Measurements from ENCODE around the gene PADI1. TPM values are rescaled to one million over a fixed set of nuclear protein-coding genes. Genes with fewer than 3 reads are reported as not detected.

The PADI1 gene
- total and polyA plus RNA-seq, 12 donors, result 0.06 to 0.10 (median 0.08) TPM; not detected in 9

DNA sequence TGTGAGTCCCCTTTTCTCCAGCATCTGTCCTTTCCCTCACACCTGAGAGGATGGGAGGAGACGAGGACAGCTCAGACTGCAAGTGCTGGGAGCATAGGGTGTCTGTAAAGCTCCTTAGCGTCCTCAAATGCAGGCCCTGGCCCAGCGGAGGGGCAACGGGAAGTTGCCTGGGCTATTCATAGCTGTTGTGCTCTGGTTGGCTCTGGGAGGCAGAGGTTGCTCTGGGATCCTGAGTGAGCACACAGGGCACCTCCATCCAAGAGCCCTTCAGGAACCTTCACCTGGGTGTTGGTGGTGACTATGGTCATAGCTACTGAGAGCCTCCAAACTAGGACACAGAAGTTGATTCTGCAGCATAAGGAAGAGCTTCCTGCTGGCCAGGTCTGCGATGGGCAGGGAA, 2.6 kb downstream of the PADI1 start:
- WGBS, 4 donors, result 70 to 84% (median 74%) methylated on average over 2 to 5 of the region's 5 CpGs
- H3K4me1 ChIP-seq (replicated peaks in 1 of 2), result no peaks in the 10 kb centered on the region
- no peaks in the 10 kb centered on the region for H3K9me3 ChIP-seq (replicated peaks in 1 of 3)
- intact Hi-C loops (cut with DNase I), result no loop called here
- peaks cover 7% of the 10 kb centered on the region for H3K27me3 ChIP-seq
- H3K4me3 ChIP-seq, result no peak overlapping the region
- peak in 1 of 7 donors; percentile 11 for DNase-seq
- H3K27ac ChIP-seq, result no peak overlapping the region
- TF ChIP-seq, protein P1, sequence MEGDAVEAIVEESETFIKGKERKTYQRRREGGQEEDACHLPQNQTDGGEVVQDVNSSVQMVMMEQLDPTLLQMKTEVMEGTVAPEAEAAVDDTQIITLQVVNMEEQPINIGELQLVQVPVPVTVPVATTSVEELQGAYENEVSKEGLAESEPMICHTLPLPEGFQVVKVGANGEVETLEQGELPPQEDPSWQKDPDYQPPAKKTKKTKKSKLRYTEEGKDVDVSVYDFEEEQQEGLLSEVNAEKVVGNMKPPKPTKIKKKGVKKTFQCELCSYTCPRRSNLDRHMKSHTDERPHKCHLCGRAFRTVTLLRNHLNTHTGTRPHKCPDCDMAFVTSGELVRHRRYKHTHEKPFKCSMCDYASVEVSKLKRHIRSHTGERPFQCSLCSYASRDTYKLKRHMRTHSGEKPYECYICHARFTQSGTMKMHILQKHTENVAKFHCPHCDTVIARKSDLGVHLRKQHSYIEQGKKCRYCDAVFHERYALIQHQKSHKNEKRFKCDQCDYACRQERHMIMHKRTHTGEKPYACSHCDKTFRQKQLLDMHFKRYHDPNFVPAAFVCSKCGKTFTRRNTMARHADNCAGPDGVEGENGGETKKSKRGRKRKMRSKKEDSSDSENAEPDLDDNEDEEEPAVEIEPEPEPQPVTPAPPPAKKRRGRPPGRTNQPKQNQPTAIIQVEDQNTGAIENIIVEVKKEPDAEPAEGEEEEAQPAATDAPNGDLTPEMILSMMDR (IDR thresholded peaks at IDR 0.05), result no peak
- TF ChIP-seq POLR2A (IDR thresholded peaks at IDR 0.05), result no peak
- H3K36me3 ChIP-seq (replicated peaks in 1 of 2), result no peaks in the 10 kb centered on the region

DNA sequence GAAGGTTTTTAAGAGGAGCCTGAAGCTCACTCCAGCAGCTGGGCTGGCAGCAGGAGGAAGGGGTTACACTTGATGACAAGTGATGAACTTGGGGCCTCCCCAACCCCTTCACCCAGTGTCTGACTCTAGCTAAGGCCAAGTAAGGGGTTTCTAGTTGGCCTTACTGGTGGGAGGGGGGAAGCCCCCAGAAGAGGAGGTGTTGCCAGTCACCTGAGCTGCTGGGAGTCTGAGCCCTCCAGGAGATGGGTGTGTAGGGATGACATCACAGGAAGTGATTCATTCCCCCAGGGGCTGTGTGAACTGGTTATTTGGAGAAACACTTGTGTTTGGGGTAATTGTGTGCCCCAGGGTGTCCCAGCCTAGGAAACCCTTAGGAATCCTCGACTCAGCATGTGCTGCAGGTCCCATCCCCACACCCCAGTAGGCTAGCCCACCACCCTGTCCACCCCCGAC, 3.1 kb downstream of the PADI1 start:
- intact Hi-C loops (cut with DNase I), result no loop called here
- H3K4me1 ChIP-seq (replicated peaks in 1 of 2), result no peaks in the 10 kb centered on the region
- WGBS, 4 donors, result 25 to 75% (median 53%) methylated on average over 1 to 2 of the region's 2 CpGs; no CpG with 5 or more reads in 1 of the 4 donors
- no peak for TF ChIP-seq POLR2A (IDR thresholded peaks at IDR 0.05)
- TF ChIP-seq, protein P1 (IDR thresholded peaks at IDR 0.05), result no peak
- peaks cover 7% of the 10 kb centered on the region for H3K27me3 ChIP-seq
- H3K36me3 ChIP-seq (replicated peaks in 1 of 2), result no peaks in the 10 kb centered on the region
- no peak for DNase-seq
- H3K27ac ChIP-seq, result no peak overlapping the region
- H3K4me3 ChIP-seq, result no peak overlapping the region
- no peaks in the 10 kb centered on the region for H3K9me3 ChIP-seq (replicated peaks in 1 of 3)

DNA sequence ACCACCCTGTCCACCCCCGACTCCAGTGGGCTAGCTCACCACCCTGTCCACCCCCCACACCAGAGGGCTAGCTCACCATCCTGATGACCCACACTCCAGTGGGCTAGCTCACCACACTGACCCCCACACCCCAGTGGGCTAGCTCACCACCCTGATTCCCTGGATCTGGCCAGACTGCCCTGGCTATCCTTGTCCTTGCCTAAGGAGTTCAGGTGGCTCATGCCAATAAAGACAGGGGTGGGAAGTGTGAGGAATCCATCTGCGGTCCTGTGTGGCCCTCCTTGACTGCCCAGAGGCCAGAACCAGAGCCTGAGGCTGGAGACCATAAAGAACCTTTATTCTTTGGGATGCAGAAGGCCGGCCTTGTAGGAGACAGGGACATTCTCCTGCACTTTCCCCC, 3.6 kb downstream of the PADI1 start:
- WGBS, 4 donors, result 87 to 100% (median 88%) methylated on average over 2 to 3 of the region's 3 CpGs
- Histone ChIP-seq H3K27ac (no peak overlapping the region), H3K9me3 (replicated peaks in 1 of 3) (no peaks in the 10 kb centered on the region), H3K36me3 (replicated peaks in 1 of 2) (no peaks in the 10 kb centered on the region), H3K4me1 (replicated peaks in 1 of 2) (no peaks in the 10 kb centered on the region), H3K4me3 (no peak overlapping the region), H3K27me3 (peaks cover 13% of the 10 kb centered on the region)
- TF ChIP-seq POLR2A (IDR thresholded peaks at IDR 0.05), result no peak
- TF ChIP-seq, protein P1 (IDR thresholded peaks at IDR 0.05), result no peak
- no peak for DNase-seq
- intact Hi-C loops (cut with DNase I), result no loop called here

DNA sequence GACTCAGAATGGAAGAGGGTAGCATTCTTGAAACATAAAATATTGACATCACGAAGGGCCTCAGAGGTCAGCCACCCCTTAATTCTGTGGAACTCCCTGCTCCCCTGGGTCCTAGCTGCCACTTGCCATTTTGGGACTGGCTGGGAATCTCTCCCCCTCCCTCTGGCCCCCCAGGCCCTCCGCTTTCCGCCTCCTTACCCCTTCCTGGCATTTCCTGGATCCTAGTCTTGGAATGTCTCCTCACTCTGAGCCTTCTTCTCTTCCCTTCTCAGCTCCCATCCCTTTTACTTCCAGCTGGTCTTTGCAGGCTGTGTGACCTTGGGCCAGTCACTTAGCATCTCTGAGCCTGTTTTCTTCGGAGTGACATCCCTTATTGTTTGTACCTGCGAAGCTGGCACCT, 4.5 kb downstream of the PADI1 start:
- DNase-seq, result no peak
- Histone ChIP-seq H3K4me1 (replicated peaks in 1 of 2) (no peaks in the 10 kb centered on the region), H3K9me3 (replicated peaks in 1 of 3) (no peaks in the 10 kb centered on the region), H3K4me3 (no peak overlapping the region), H3K36me3 (replicated peaks in 1 of 2) (no peaks in the 10 kb centered on the region), H3K27me3 (peaks cover 20% of the 10 kb centered on the region), H3K27ac (no peak overlapping the region)
- WGBS, 4 donors, result 79 to 81% (median 80%) methylated on average over 4 to 5 of the region's 5 CpGs
- TF ChIP-seq, protein P1 (IDR thresholded peaks at IDR 0.05), result no peak
- no peak for TF ChIP-seq POLR2A (IDR thresholded peaks at IDR 0.05)
- intact Hi-C loops (cut with DNase I), result no loop called here

All from adrenal gland (tissue), 12 donors.